ENCODE results near the gene AGAP2. TPM values are rescaled to one million over a fixed set of nuclear protein-coding genes. Genes with fewer than 3 reads are reported as not detected.
A peak's percentile ranks its signal among the peaks of the same experiment; 100 is the strongest.

AGAP2 gene
- total and polyA plus RNA-seq, 9 of the 15 experiments (the other 6 are each of a cell fraction or from before 2014, with no cell fraction given) = 0.04 to 0.77 (median 0.28) TPM; not detected in 1

DNA sequence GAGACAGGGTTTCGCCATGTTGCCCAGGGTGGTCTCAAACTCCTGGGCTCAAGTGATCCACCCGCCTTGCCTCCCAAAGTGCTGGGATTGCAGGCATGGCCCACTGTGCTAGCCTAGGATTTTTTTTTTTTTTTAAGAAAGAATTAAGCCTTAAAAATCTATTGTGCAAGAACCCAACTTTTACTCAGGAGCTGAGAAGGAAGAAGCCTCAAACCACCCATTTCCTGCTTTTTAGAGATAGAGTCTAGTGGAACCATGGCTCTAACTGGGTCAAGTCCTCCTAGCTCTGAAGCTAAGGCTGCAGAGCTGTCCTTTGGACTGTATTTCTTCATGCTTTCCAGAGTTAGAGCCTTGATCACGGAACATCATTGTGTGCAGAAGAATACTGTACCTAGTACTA, 42.7 kb upstream of the AGAP2 start:
- H3K9me1 ChIP-seq (ENCODE audit: control insufficient read depth, insufficient read depth, low read length) = no peaks in the 10 kb centered on the region
- H3K79me2 ChIP-seq (ENCODE audit: control insufficient read depth, insufficient read depth, low read length) = peaks cover 26% of the 10 kb centered on the region
- H3K27me3 ChIP-seq (ENCODE audit: control insufficient read depth in 2 of 2, insufficient read depth in 2 of 2, low read length in 2 of 2) = no peaks in the 10 kb centered on the region
- H2AFZ ChIP-seq (ENCODE audit: low read depth, low read length) = no peak overlapping the region
- ChIA-PET POLR2A (interaction anchor here (0.6 to 1.6 kb wide), 6 partner anchors 9 to 322 kb away, joined by 3 to 9 read pairs (median 3); partner anchors contain the start of genes EEF1AKMT3 and METTL1), CTCF (ENCODE audit: low intra/inter-chr PET ratio) (interaction anchor here (0.5 to 0.9 kb wide), 2 partner anchors 10 to 198 kb away, joined by 3 to 4 read pairs; partner anchors contain the start of gene METTL1)
- peaks cover 32% of the 10 kb centered on the region for H3K36me3 ChIP-seq (ENCODE audit: control insufficient read depth, insufficient read depth, low read length)
- no TSS peak for BruUV-seq (replicated peaks)
- no peaks in the 10 kb centered on the region for H3K9me3 ChIP-seq (replicated peaks; ENCODE audit: control insufficient read depth, insufficient read depth, low read depth, low read length)
- no peak overlapping the region for H3K4me2 ChIP-seq (ENCODE audit: insufficient read depth, low read length)
- no peak overlapping the region for H3K9ac ChIP-seq (ENCODE audit: insufficient read depth in 1 of 2, low read depth in 2 of 2, low read length in 2 of 2)
- no peak for ATAC-seq
- intact Hi-C loops (cut with micrococcal nuclease) (no loop called here), in situ Hi-C loops (cut with MboI) (no loop called here)
- H3K27ac ChIP-seq (ENCODE audit: extremely low read depth, low read depth, low read length) = peak overlapping the region; percentile 2; the same call in 1 of the 3 replicates
- no peak for FAIRE-seq
- no peak for TF ChIP-seq ZC3H4 (CRISPR knock-in tag; IDR thresholded peaks at IDR 0.05; ENCODE audit: borderline replicate concordance)
- no peak for TF ChIP-seq PRPF4 (IDR thresholded peaks at IDR 0.05; ENCODE audit: insufficient read depth, low read depth, low read length, poor library complexity, severe bottlenecking)
- no peak for TF ChIP-seq CEBPG (CRISPR knock-in tag; IDR thresholded peaks at IDR 0.05)
- TF ChIP-seq CEBPG (tag; conservative IDR thresholded peaks at IDR 0.05 in 1 of 2, IDR thresholded peaks at IDR 0.05 in 1 of 2) = 0 out of 4 replicates have a peak, but pooled peaks of 1 of the 2 experiments have one; percentile 24
- no peak for TF ChIP-seq TCFL5 (CRISPR knock-in tag; conservative IDR thresholded peaks at IDR 0.05)
- TF ChIP-seq CBFA2T3 (IDR thresholded peaks at IDR 0.05) = no peak
- H3K4me3 ChIP-seq = no peak overlapping the region
- 87% methylated on average over 3 of the region's 3 CpGs for WGBS (ENCODE audit: insufficient coverage, low coverage, missing lambda C conversion rate)
- no peak for DNase-seq (ENCODE audit: extremely low read depth in 1 of 4, low spot score in 3 of 4)
- no peaks in the 10 kb centered on the region for H4K20me1 ChIP-seq (replicated peaks; ENCODE audit: control insufficient read depth, insufficient read depth, low read length)
- peaks cover 8 to 12% of the 10 kb centered on the region in 2 experiments; a peak in 4 of 5 replicates for H3K4me1 ChIP-seq (replicated peaks in 1 of 2; ENCODE audit: control insufficient read depth in 2 of 2, insufficient read depth in 2 of 2, low read length in 2 of 2)
